GM13977 (cell line): ENCODE results near the gene WBP1.

Experiments used
- DNase-seq: peaks from one replicate; pipeline ENCODE4 v3.0.0; 2012; ENCODE audit warnings: low spot score
- in situ Hi-C: fragments of 300-500 bp; cut with MboI; formaldehyde crosslinking; loops from one replicate; pipeline ENCODE4 v1.12.0; 2022; ENCODE audit warnings: low sequenced_read_pairs, low pct_unique_long_range_greater_than_20kb, mixed read lengths, inconsistent platforms; ENCODE audit not compliant: unreplicated experiment
- TF ChIP-seq, protein P1 (sequence below): IDR thresholded peaks from 2 replicates; pipeline ENCODE4 v1.5.1; 2012; ENCODE audit warnings: mild to moderate bottlenecking, control low read depth; ENCODE audit not compliant: insufficient read depth; ENCODE audit errors: extremely low read depth, missing control alignments

WBP1 gene

DNA sequence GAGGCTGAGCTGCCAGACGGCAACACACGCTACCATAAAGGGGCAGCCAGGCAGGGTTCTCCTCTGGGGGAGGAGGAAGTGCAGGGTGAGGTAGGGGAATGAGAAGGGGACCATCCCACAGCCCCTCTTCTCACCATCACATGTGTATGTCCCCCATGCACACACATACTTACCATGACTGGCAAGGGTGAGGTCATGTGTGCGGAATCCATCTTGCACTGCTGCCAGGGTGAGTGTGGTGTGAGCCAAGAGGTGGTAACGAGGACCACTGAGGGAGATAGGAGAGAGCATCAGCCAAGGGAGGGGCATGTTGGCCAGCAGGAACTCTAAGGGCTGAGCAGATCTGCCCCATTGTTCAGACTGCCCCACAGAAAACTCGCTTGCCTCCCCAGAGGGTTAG is 29.6 kb upstream of the WBP1 start:
- in situ Hi-C loops = no loop called here

DNA sequence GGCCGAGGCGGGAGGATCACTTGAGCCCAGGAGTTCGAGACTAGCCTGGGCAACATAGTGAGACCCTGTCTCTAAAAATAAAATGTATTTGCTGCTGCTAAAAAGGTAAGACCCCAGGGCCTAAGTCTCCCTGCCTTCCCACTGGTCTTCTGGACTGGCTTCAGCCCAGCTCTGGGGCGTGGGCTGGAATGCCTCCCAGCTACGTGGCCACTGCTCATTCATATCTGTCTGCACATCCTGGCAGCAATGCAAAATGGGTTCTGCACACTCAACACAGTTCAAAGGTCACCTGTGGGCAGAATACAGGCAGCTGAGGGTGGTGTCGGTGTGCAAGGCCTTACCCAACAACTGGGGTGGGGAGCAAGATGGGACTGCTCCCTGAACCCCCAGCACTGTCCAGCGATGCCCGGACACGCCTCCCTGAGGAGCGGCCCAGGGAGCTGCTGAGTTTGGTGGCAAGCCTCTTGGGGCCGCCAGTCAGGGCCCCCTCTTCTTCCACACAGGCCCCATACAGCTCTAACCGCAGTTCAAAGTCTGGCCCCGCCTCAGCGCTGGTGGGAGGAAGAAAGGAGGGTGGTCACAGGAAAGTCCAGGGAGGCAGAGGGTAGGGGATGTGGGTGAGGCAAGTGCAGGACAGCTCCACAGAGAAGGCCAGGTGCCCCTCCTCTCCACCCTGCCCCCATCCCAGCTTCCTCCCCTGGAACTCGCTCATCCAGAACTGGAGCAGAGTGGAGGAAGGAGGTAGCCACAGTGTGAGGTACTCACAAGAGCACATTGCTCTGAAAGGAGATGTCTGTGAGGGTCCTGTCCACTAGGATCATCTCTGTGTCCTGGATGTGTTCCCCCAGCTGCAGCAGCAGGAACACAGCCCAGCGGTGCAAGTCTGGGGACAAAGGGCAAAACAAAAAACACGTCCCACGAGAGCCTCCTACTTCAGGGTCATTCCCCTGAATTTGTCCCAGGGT is 28.5 kb upstream of the WBP1 start:
- no peak for DNase-seq
- TF ChIP-seq, protein P1, sequence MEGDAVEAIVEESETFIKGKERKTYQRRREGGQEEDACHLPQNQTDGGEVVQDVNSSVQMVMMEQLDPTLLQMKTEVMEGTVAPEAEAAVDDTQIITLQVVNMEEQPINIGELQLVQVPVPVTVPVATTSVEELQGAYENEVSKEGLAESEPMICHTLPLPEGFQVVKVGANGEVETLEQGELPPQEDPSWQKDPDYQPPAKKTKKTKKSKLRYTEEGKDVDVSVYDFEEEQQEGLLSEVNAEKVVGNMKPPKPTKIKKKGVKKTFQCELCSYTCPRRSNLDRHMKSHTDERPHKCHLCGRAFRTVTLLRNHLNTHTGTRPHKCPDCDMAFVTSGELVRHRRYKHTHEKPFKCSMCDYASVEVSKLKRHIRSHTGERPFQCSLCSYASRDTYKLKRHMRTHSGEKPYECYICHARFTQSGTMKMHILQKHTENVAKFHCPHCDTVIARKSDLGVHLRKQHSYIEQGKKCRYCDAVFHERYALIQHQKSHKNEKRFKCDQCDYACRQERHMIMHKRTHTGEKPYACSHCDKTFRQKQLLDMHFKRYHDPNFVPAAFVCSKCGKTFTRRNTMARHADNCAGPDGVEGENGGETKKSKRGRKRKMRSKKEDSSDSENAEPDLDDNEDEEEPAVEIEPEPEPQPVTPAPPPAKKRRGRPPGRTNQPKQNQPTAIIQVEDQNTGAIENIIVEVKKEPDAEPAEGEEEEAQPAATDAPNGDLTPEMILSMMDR = no peak
- in situ Hi-C loops = no loop called here

More for the DNA sequence above, 29.6 kb upstream of the WBP1 start:
- no peak for DNase-seq
- TF ChIP-seq, protein P1 = no peak

DNA sequence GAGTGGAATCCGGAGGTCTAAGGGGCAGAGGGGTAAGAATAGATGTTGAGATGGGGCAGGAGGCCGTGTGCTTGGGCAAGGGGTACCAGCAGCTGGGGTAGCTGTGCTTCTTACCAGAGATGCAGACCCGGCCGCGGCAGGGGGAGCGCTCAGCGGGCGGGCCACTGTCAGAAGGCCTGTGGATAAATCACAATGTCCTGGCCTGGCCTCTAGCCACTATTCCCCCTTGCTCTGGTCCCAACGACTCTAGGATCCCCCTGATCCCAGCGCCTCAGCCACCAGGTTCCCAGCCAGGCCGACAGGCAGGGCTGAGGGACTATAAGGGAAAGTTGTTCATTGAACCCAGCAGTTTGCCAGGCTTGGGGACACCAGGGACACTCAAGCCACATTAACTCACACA is 27.7 kb upstream of the WBP1 start:
- no peak for DNase-seq
- in situ Hi-C loops = no loop called here
- TF ChIP-seq, protein P1 = no peak

DNA sequence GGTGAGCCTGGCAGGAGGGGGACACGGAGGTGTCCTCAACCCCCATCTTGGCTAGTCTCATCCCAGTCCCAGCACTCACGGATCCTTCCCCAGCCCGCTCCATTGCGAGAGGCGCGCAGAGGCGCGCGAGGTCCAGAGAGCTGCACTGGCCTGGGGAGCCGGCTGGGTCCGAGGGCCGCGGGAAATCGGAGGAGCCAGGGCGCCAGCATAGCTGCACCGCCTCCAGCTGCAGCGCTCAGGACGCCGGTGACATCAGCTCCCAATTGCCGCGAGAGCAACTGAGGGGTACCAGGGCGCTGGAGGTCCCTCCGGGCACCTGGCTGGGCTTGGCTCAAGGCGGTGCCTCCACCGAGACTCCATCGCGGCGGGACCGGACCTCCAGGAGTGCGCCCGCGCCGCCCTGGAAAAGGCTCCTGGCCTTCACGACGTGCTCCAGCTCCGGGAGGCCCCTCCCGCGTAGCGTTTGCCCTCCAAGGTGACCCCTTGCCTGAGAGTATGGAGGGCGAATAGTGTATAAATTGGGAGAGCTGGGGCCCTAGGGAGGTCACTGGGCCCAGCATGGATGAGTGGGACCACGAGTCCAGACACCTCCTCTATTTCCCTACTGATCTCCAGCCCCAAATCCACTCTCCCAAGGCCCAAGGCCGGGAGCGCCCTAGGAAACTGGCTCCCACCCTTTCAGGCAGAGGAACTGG is 22.0 kb upstream of the WBP1 start:
- TF ChIP-seq, protein P1 = no peak
- in situ Hi-C loops = no loop called here
- DNase-seq = no peak

DNA sequence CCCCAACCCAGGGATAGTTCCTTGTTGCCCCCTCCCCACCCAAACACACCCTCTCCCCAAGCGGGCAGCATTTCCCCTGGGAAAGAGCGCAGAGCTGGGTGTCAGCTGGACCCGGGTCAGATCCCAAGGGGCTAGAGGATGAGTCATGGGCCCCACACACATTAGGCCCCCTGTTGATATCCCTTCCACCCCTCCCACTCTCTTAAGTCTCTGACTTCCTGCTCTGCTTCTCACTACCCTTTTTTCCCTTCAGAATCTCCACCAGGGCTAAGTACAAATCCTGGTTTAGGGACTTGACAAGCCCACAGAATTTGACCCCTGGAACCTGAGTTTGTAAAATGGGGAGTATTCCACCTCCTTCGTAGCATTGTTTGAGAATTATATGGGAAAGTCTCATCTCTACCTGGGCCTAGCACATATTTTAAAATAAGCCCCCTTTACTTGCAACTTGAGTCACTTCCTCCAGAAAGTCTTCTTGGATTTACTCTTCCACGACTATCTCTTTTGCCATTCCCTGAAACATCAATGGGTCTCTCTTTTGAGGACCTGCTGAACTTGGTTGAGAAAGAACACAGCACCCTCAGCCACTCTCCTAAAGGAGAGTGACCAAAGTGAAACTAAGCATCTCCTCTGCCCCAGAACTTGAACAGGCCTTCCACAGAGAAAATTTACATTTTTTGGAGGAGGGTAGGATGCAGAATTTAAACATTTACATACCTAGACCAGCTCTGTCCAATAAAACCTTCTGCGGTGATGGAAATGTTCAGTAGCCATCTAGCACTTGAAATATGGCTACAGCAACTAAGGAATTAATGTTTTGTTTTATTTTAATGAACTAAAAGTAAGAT is 21.2 kb upstream of the WBP1 start:
- in situ Hi-C loops = no loop called here
- TF ChIP-seq, protein P1 = no peak
- DNase-seq = peak; percentile 61

DNA sequence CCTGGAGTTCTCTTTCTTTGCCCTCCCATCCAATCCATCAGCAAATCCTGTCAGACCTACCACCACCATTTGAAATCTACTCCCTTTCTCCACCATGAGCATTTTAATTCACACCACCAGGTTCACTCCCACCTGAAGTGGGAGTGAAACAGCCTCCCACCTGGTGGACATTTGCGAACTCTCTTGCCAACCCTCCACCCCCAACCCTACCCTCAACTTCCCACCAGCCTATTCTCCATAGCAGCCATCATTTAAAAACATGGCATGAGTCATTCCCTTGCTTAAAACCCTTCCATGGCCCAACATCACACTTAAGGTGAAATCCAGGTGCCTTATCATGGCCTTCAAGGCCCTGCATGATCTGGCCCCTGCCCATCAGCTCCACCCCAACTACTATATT is 20.0 kb upstream of the WBP1 start:
- no peak for DNase-seq
- in situ Hi-C loops = no loop called here
- TF ChIP-seq, protein P1 = no peak
